AG08395 (cell line): ENCODE results near the gene TRPM3.

Experiments
- DNase-seq: peaks from one replicate; pipeline ENCODE4 v3.0.0; 2012; ENCODE audit warnings: mixed read lengths, low spot score

The TRPM3 gene

DNA sequence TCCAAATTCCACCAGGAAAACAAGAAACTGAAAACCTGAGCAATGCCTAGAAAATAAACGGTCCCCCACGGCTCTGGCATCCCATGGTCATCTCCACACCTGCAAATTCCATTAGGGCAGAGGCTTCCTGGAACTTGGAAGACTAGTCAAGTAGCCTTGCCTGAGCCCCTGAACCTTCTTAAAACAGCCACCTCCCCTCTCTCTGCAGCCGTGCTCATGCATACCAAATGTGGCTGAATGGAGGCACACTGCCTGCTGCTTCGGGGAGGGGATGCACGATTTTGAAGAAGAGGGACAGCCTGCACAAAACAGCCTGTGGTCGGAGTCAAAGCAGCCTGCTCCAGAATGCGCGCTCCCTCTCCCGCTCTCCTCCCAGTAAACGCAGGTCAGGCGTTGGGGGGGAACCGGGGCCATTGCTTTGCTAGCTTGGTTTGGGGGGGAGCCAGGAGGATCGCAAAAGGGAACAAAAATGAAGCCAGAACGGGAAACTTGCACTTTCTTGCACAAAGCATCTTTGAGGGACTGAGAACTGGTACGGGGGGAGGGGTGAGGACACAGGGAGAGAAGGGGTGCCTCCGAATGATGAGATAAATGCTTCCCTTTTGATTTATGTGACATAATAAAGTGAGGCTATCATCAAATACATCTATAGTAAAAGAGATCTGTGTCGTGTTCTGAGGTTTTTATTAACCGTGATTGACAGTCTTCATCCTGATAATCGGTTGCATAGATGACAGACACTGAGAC lies at the start of gene TRPM3:
Gene TRPM3, minus strand, starts transcription at position 347 of the 747 bp plus-strand sequence. Its CDS starts 267 bp downstream, at position 80.
- no peak for DNase-seq

DNA sequence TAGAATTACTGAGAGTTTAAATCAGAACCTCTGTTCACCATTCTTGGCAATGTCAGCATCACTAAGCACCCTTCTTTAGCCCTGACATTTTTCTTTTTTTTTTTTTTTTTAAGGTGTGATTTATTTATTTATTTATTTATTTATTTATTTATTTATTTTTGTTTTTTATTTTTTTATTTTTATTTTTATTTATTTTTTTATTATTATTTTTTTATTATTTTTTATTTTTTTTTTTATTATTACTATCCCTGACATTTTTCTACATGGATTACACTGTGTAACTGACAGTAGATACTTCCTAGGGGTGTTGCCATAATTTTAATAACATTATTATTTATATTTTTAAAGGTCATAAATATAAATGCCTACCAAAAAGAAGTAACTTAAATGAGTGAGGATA lies 47.0 kb upstream of the TRPM3 start:
- DNase-seq, result no peak

DNA sequence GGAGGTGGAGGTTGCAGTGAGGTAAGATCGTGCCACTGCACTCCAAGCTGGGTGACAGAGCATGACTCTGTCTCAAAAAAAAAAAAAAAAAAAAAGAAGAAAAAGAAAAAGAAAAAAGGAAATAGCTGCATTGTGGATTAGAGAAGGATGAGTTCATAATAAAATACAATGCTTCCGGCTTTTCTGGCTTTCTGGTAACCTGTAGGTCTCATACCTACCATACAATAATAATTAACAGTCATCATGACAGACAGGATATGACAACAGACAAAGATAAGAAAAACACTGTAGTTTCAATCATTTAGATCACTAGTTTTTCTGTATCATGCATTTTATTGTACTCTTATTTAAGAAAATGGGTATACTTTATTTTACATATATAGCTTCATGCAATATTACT lies 40.7 kb upstream of the TRPM3 start:
- no peak for DNase-seq

- DNase-seq, result no peak
Measured at GRCh38 chr9:71157731-71158130, 36.3 kb upstream of the TRPM3 start.

DNA sequence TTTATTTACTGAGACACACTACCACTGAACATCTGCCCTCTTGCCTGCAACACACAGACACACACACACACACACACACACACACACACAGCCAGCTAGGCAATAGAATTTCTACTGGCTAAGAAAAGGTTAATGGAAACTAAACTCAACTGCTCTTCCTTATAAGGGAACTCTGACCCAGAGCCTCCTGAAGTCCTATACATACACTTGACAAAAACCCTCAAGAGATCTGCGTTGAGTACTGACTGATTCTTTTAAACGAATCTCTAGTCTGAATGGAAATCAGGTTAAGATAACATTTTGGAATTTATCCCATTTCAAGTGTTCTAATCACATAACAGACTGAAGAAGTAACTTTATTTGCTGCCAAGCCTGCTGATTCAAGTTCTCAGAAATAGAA lies 25.9 kb upstream of the TRPM3 start:
- no peak for DNase-seq

DNA sequence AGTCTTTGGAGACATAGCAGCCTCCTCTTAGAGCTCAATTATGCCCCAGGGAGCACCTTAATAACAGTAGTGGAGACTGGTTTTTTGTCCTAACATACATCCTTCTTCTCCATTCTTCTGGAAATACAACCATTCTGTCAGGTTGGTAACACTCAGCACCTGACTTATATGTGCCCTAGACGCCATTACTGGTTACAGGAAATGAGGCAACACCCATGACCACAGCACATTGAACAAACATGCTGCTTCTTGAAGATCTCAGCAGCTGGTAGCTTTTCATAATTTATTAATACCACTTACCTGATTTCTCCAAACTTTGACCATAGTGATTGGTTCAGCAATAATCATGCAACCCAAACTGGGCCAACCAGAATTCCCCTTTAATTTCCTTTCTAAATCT lies 25.1 kb upstream of the TRPM3 start:
- no peak for DNase-seq

DNA sequence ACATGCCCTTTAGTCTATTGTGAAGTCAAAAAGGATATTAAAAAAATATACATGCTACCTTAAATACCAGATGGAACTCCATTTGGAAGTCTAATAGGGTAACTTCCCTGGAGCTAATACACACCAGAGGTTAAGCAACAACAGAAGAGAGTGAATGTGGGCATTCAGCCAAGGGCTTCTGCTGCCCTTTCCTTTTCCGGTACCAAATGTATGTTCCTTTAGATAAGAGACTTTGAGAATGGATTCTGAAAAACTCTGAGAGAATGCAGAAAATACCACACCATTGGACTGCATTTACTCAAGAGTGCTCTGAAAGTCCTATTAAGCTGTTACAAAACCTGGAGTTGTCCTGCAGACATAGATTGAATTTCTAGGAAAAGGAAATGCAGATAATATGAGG lies 23.8 kb upstream of the TRPM3 start:
- no peak for DNase-seq

DNA sequence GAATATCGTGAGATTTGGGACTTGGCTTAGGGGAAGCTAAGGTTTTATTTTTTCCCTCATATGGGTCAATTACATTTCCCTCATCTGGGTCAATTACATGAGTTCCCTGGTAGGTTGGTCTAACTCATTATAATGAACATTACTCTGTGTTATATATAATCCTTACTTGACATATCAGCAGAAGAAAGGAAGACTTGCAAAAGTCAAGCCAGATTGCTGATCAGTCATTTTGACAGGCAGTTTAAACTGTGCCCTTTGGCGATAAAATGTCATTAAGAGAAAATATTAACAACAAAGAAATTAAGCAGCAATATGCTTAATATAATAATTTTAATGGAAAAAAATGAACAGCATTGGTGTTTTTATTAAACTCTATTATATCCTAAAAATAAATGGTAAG lies 23.1 kb upstream of the TRPM3 start:
- no peak for DNase-seq

DNA sequence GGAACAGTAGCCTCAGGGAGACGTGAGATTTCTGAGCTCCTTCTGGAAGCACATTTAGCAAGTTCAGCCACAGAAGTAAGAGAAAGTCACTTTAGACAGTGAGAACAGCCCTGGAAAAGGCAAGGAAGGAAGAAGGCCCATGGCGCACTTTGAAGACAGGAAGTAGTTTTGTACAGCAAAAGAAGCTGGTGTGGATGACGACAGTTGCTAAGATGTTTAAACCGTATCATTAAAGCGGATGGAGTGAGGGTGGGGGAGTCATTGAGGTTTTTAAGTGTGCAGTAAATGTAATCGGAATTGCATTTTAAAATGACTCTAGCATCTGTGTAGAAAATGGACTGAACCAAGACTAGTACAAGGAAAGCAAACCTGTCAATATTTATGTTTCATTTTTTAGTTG lies 15.3 kb upstream of the TRPM3 start:
- DNase-seq, result no peak

DNA sequence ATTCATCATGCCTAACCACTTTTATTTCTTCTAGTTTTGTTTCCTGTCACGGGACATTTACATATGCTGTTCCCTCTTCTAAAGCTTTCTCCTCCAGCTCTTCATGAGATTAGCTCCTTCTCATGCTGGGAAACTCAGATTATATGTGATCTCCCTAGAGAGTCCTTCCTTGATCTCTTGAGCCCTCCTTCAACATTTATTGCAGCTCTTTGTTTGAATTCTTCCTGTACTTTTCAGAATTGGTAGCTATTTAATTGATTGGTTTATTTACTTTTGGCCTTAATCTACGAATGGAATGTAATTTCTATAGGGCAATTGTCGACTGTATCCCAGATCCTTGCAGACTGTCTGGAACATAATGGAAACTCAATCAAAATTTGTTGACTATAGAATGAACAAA lies 9.7 kb upstream of the TRPM3 start:
- DNase-seq, result no peak

- no peak for DNase-seq
Measured at GRCh38 chr9:71130521-71130920, 9.1 kb upstream of the TRPM3 start.

GRCh38 chr9:71128796-71129195 lies 7.4 kb upstream of the TRPM3 start:
- DNase-seq, result no peak

DNA sequence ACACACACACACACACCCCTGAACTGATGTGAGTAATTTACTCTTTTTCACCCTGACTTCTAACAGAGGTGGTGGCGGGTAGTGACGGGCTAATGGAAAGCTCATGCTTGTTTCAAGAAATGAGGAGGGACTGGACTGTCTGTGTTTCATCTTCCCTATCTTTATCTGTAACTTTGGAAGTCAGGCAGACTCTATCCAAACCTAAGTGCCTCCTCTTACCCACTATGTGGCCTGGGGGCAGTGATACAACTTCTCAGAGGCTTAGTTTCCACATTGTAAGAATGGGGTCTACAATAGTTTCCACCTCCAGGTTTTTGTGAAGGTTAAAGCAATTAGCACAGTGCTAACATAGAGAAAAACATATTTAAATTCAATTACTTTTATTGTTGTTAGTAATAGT lies 5.9 kb upstream of the TRPM3 start:
- DNase-seq, result no peak

DNA sequence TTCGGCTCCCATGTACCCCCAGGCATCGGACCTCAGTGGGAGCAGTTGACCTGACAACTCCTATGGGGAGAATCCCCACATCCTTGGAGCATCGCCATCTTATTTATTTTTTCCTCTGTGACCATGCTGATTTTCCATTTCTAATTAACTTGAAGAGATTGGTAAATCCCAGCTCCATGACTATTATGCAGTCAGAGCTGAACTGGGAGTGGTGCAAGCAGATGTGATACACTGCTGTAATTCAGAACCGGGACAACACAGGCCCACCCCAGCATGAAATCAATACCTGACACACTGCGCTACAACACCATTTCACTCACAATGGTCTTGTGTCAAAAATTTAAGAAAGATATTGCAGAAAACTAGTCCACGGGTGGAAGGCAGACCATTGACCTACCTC lies 1.0 kb upstream of the TRPM3 start:
- no peak for DNase-seq

DNA sequence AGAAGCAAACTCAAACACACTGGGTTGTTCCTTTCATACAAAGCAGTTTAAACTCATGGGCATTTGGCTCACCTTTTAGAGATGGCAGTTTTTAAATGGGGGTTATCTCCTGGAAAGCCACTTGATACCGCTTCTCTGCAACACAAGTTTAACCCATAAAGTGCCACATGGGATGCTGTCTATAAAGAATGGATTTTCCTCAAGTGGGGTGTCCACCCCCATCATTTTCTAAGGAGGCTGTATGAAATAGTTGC lies 528 bp upstream of the TRPM3 start:
- no peak for DNase-seq

GRCh38 chr9:71120501-71121247 lies 747 bp downstream of the TRPM3 start:
- no peak for DNase-seq

- DNase-seq, result no peak
Measured at GRCh38 chr9:71119746-71120145, 1.7 kb downstream of the TRPM3 start.

DNA sequence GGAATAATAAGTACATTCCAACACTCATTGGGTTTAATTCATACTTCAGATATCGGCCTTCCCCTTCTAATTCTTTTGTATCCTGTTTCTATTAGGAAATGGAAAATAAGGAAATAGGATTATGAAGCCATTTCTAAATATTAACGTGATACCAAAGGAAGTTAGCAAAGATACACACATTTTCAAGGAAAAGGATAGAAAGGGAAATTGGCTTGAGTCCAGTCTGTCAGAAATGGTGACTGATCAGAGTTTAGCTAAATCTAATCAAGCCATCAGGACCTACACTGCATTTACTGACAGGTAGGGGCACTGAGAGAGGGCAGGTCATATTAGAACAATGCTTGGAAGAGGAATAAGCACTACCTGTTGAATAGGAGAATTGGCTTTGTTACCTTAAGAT lies 3.1 kb downstream of the TRPM3 start:
- DNase-seq, result no peak

DNA sequence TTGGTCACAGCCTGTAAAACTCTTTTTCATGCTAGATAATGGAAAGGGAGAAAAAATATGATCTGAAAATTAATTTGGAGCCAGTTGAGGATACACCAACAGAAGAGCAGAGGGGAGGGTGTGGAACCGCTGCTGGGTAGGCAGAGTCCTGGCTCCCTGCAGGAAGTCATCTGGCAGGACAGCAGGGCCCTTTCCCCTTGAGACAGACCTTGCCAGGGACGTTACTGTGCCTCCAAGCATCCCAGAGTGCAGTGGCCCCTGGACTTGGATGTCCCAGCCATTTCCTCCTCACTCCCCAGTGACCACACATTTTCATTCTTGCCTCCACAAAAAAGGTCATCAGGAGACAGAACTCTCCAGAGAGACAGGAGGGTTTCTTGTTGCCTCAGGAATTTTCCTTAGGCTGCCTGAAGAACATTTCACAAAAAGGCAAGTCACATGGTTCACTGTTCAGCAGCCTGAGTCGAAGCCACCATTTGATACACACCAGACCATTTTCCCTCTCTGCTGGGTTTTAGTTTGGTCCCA lies 5.9 kb downstream of the TRPM3 start:
- no peak for DNase-seq

DNA sequence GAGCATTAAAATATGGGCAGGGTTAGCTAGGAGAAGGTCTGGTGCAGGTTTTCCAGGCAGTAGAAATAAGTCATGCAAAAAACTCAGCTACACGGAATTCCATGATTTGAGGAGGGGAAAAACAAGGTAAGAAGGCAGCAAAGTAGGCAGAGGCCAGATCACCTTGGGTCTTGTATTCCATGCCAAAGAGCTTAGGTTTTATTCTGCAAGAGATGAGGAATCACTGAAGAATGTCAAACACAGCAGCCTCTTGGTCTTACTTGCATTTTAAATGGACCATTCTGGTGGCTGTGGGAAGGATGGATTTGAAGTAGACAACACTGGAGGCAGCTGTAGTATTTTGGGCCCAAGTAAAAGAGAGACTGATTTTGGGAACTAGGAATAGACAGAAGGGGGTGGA lies 8.6 kb downstream of the TRPM3 start:
- DNase-seq, result no peak

- no peak for DNase-seq
Measured at GRCh38 chr9:71108937-71109336, 12.5 kb downstream of the TRPM3 start.

DNA sequence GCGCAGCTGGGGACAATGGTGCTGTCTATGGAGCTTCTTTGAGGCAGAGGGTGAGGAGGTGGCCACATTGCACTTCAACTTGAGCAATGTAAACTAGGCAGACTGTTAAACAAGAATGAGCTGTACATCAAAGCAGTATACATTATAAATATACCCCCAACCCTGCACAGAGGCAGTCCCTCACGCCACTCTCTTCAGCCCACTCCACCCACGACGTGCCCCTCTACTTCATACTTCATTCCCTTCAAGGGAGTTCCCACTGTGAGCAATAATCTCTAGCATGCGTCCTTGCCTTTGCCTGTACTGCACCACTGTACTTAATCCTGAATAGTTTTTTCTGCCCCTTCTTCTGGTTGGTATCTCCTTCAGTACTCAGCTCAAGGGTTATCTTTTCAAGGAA lies 14.4 kb downstream of the TRPM3 start:
- DNase-seq, result no peak

DNA sequence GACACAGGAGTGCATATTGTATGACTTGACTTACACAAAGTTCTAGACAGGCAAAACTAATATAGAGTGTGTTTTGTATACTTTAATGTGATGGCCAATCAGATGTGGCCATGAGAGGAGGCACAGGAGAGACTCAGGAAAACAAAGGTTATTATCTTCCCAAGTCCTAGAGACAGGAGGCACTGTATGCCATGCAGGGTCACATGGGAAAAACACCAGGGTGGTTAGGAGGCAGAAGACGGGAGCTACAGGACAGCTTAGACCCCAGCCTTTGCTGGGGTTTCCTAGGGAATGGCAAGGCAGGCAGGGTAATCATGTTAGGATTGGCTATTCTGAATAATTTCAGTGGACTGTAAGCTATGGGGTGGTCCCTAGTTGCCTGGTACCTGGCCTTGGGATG lies 16.2 kb downstream of the TRPM3 start:
- no peak for DNase-seq

DNA sequence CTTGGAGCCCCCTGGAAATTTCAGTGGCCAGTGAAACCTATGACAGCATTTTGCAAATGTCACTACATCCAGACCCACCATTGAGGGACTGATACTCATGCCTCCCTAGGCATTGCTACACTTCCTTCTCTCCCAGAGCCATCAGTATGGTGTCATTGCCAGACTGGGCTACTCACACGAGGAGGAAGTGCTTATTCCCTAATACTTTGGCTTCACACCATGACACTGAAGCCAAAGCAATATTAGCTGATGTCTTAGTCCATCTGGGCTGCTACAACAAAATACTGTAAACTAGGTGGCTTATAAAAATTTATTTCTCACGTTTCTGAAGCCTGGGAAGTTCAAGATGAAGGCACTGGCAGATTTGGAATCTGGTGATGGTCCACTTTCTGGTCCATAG lies 22.6 kb downstream of the TRPM3 start:
- DNase-seq, result no peak
